ENCODE measurements around the gene ANK2.

The ANK2 gene

DNA sequence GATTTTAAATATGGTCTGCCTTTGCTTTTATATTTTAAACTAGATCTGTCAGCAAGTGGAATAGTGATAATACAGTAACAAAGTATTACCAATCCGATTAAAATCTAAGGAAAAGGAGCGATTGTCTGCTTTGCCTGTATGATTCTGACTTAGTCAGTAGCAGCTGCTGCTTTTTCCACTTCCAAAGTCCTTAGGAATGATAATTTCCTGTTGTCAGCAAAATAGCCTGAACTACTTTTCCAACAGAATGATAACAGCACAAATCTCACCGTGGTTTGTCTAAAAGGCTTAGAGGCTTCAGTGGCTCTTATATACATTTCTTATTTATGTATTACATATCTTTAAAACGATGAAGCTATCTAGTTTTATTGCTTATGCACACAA lies 290.0 kb downstream of the ANK2 start:
- no peak for DNase-seq (ENCODE audit: low spot score)

DNA sequence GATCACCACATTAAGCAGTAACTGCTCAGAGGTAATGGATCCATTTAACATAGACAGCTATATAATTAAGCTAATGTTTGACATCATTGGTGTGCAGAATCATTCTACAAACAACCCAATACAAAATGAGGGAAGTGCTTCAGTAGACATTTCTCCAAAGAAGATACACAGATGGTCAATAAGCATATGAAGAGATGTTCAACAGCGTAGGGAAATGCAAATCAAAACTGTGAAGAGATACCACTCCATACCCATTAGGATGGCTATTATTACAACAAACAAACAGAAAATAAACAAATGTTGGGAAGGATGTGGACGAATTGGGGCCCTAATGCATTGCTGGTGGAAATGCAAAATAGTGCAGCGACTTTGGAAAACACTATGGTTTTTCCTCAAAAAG lies 294.6 kb downstream of the ANK2 start:
- no peak for DNase-seq (ENCODE audit: low spot score)

DNA sequence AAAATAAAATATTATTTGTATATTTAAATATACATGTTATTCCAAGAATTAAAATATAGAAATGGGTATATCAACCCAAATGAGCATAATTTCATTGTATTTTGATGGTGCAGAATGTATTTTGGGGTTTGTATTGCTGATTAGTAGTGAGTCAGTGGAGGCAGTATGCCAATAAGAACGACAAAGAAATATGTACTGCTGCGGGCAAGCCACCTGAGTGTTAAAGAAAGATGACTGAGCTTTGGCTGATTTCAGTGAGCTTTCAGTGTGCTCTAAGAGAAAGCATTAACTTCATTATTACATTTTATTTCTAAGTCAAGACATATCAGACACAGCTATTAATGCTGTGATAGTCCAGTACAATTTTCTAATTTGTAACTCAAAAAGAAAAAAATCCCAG lies 297.8 kb downstream of the ANK2 start:
- DNase-seq (ENCODE audit: low spot score) = no peak

DNA sequence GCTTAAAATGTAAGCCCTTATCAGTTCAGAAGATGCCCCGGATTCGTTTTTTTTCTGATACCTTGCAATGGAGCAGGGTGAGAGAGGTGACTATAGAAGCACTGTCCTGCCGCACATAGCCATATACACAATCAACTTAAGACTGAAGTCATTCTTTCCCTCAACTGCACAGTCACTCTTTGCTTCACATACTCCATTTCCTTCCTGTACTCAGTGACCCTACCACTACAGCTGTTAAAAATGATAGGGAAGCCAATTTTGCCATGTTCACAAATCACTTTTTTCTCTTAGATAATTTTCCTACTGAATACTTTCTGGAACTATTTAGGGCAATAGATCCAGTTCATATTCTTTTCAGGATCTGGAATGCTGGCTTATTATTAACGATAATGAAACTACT lies 300.0 kb downstream of the ANK2 start:
- DNase-seq (ENCODE audit: low spot score) = no peak

DNA sequence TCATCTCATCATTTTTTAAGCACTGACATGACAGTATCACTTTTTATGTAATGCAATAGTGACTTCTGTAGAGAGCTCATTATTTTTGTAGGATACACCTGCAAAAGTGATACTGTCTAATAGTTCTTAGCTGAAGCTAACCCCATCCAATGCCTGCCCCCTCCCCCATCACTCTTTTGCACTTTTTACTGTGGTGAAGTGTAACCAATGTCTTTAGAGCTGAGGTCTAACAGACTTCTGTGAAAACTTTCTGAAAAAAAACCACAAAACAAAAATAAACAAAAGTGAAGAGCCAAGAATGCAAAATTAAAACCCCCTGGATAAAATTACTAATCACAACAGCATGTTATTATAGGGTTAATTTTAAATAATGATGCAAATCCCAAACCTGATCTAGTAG lies 301.1 kb downstream of the ANK2 start:
- DNase-seq (ENCODE audit: low spot score) = no peak

DNA sequence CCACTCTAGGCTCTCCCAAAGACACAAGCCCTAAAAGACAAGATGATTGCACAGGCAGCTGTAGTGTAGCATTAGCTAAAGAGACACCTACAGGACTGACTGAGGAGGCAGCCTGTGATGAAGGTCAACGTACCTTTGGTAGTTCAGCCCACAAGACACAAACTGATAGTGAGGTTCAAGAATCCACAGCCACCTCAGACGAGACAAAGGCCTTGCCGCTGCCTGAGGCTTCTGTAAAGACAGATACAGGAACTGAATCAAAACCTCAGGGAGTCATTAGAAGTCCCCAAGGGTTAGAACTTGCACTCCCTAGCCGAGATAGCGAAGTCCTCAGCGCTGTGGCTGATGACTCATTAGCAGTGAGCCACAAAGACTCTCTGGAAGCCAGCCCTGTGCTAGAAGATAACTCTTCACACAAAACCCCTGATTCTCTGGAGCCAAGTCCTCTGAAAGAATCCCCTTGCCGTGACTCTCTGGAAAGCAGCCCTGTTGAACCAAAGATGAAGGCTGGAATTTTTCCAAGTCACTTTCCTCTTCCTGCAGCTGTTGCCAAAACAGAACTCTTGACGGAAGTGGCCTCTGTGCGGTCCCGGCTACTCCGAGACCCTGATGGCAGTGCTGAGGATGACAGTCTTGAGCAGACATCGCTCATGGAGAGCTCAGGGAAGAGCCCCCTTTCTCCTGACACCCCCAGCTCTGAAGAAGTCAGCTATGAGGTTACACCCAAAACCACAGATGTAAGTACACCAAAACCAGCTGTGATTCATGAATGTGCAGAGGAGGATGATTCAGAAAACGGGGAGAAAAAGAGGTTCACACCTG lies 306.3 kb downstream of the ANK2 start:
- DNase-seq (ENCODE audit: low spot score) = peak; percentile 25

DNA sequence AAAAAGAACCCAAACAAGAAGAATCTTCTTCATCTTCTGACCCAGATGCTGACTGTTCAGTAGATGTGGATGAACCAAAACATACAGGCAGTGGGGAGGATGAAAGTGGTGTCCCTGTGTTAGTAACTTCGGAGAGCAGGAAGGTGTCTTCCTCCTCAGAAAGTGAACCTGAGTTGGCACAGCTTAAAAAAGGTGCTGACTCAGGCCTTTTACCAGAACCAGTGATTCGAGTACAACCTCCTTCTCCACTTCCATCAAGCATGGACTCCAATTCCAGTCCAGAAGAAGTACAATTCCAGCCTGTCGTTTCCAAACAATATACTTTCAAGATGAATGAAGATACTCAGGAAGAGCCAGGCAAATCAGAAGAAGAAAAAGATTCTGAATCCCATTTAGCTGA lies 307.0 kb downstream of the ANK2 start:
- DNase-seq (ENCODE audit: low spot score) = no peak

DNA sequence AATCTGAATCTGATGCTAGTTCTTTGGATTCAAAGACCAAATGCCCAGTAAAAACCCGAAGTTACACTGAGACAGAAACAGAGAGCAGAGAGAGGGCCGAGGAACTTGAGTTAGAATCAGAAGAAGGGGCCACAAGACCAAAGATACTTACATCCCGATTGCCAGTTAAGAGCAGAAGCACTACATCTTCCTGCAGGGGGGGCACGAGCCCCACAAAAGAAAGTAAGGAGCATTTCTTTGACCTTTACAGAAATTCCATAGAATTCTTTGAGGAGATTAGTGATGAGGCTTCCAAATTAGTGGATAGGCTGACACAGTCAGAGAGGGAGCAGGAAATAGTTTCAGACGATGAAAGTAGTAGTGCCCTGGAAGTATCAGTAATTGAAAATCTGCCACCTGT lies 309.3 kb downstream of the ANK2 start:
- no peak for DNase-seq (ENCODE audit: low spot score)

DNA sequence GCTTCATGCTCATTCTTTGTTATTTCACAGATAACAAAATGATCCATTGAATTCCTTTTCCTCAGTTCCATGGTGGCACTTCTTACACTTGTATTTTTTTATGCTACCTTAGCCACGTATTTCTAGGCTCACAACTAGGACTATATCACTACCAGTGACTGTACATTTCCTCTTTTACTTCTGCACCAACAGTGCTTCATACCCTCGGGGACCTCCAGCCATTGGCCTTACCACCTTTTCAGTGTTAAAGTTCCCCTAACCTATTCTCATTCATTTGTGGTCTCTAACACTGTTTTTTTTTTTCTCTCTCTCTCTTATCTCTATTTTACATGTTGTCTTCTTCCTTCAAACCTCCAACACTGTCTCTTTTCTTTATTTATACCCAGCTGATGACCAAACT lies 315.9 kb downstream of the ANK2 start:
- no peak for DNase-seq (ENCODE audit: low spot score)

DNA sequence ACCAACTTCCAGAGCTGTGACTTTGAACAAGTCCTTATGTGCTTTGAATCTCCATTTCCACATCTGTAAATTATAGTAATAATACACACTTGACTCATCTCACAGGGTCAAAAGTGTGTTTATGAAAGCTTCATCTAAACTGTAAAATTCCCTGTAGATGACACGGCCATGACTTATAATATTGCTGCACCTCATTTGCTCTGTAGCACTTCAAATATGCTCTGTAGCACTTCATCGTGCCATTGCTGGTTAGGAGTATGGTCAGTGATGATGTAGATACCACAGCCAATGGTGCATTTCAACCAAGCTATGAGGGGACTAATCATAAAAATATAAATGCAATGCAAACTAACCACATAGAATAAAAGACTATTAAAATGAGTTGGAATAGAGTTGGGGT lies 318.6 kb downstream of the ANK2 start:
- no peak for DNase-seq (ENCODE audit: low spot score)

DNA sequence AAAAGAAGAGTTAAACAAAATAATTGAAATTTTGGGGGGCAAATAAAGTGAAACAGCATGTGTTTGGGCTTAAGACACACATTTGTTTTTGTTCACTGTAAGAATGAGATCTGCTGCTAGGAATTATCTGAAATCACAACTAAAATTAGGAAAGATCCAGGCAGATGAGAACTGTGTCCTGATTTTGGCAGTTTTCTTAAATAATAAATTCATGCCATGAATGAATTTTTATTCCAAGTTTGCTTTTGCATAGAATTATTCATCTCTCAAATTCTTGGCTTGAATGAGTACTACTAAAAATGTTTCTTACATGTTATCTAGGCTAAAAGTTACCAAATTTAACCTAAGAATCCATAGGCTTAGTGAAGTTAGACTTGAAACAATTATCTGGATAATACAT lies 321.7 kb downstream of the ANK2 start:
- no peak for DNase-seq (ENCODE audit: low spot score)

DNA sequence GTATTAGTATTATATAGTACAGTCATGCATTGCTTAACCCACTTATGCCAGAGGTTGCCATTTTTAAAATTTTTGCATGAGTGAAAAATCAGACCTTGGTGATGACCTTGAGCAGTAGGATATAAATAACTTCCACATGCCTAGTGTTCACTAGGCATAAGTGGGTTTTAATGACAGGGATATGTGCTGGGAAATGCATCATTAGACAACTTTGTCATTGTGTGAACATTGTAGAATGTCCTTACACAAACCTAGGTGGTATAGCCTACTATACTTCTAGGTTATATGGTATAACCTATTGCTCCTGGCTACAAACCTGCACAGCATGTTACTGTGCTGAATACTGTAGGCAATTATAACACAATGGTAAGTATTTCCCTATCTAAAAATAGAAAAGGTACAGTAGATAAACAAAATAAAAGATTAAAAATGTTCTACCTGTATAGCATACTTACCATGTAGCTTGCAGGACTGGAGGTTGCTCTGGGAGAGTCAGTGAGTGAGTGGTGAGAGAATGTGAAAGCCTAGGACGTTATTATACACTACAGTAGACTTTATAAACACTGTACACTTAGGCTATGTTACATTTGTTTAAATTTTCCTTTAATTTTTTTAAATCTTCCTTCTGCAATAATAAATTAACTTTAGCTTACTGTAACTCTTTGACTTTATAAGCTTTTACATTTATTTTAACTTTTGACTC lies 326.7 kb downstream of the ANK2 start:
- no peak for DNase-seq (ENCODE audit: low spot score)

DNA sequence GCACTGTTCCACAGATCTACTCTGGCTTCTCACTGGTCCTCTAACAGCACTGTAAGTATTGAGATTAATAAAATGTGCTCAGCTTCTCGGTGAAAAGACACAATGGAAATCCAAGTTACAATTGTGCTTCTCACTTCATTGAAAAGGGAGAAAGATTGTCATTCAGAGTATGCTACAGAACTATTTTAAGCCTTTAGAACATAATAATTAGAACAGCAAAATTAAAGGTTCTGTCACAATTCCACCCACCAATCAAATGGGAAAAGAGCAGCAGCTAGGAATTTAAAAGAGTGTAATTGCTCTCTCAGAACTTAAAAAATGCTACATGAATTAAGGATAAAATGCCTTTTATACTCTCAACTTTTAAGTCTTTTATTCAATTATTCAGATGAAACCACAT lies 329.4 kb downstream of the ANK2 start:
- DNase-seq (ENCODE audit: low spot score) = no peak

DNA sequence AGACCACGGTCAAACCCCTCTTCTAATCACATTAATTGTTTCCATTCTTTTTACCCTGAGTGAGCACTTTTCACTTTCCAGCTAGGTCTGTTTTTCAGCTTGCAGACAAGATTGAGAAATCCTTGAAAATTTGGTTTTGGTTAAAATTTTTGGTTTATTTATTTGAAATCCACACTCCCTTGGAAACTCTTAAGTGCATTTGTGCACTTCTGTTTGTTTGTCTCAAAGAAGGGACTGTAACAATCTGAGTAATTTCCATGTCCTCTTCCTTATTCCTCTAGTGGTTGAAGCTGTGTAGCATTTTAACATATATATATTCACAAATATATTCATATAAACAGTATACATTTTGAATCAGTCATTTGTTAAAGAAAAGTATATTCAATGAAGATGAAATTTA lies 333.3 kb downstream of the ANK2 start:
- DNase-seq (ENCODE audit: low spot score) = no peak

DNA sequence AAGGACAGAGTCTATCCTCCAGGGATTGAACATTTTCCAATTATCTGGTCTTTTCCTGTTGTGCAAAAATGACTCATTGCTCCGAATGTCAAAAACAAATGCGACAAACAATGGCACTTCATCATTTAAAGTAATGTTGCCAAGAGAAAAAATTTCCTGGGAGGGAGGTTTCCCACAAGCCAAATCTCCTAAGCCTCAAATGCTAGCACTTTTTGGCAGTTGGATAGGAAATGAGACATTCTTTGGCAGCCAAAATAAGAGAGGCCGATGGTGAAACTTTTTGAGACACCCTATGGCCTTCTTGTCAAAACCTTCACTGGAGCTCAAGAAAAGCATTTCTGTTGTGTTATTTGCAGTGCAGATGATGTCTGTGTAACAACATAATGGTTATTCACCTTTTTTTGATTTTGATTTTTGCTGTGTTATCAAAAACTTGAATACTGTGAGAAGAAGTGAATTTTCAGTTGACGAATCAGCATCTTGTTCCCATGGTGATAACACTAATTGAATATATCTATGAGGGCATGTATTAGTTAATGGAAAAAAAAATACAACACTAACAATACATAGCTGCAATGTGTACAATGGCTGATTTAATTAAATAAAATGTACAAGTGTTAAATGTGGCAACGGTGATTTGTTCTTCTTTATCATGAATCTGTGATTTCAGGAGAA lies 333.8 kb downstream of the ANK2 start:
- no peak for DNase-seq (ENCODE audit: low spot score)

DNA sequence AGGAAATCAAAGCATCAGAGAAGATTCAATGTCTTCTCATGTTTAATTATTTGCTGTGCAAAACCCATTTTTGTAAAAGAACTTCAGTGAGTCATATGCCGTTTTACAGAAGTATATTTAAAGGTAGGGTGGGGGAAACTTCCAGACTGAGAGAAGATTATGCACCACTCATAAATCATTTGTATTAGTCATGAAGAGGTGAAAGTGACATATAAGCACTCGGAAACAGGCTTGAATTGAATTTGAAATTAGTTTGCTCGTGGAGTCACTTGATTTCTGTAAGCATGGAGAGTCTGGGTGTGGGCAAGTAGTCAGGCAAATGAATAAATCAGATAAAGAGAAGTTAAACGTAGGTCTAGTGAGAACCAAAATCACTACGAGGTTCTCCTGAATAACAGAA lies 335.1 kb downstream of the ANK2 start:
- DNase-seq (ENCODE audit: low spot score) = no peak

DNA sequence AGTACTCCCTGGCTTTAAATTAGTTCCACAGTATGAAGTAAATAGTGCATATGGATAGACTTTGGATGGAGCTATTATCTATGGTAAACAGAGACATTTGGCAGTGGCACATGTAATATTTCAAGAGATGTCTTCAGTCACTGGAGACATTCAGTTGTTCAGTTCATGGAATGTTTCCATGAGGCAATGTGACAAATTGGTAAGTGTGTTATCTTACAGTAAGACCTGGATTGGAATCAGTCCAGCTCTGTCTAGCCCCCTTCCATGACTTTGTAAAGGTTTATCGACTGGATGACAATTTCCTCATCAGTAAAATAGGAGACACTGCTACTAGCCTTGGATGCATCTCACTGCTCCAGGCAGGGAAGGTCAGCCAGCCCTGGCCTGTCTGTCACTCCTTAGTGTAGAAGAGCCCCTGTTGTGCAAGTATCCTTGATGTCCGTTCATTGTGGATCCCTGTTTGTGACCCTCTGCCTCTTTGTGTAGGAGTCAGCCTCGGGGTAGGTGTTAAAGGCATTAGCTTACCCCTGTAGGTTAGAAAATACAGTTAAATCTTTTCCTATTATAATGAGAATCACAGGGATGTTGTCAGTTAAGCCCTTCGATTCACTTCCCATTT lies 335.9 kb downstream of the ANK2 start:
- DNase-seq (ENCODE audit: low spot score) = no peak

DNA sequence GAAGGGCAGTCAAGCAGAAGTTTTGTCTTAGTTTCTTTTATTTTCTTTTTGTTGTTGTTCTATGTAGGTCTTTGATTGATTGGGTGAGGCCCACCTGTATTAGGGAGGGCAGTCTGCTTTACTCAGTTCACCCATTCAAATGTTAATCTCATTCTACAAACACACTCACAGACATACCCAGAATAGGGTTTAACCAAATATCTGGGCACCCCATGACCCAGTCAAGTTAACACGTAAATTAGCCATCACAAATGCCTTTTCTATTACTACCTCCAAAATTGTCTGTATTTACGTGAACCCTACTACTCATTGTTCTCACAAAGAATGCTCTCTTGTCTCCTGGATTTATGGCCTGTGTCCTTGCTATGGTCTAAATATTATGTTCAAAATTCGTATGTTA lies 339.7 kb downstream of the ANK2 start:
- no peak for DNase-seq (ENCODE audit: low spot score)

DNA sequence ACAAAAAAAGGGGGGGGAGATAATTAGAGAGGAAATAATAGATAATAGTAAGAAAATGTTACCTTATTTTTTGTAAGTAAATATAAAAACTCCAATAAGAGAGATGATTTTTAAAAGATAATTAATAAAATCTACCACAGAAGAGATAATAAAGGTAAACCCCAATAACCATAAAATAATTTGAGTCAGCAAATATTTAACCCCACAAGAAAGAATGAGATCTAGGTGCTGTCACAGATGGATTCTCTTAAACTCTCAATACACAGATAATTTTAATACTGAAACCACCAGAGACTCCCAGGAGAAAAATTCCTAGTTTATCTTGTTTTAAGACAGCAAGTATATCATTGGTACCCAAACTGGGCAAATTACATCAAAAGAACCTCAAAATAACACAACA lies 341.4 kb downstream of the ANK2 start:
- no peak for DNase-seq (ENCODE audit: low spot score)

DNA sequence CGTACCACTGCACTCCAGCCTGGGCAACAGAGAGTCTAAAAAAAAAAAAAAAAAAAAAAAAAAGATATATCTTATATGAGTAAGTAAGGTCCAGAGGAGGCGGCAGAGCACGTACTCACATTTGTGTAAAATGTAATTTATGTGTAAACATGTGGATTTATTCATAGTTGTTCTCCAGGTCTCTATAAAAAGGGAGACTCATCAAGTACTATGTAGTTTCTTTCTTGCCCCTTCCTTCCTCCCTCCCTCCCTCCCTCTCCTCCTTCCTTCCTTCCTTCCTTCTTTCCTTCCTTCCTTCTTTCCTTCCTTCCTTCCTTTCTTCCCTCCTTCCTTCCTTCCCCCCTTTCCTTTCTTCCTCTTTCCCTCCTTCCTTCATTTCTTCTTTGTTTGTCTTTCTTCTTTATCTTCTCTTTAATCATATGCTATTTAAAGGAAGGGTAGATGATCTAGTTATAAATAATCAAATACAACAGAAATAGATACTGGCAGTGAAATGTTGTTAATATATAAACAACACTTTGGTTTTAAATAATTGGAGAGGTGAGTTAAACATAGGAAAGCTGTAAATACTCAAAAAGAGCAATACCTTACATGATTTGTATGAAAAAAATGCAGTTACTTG lies 344.8 kb downstream of the ANK2 start:
- DNase-seq (ENCODE audit: low spot score) = no peak

DNA sequence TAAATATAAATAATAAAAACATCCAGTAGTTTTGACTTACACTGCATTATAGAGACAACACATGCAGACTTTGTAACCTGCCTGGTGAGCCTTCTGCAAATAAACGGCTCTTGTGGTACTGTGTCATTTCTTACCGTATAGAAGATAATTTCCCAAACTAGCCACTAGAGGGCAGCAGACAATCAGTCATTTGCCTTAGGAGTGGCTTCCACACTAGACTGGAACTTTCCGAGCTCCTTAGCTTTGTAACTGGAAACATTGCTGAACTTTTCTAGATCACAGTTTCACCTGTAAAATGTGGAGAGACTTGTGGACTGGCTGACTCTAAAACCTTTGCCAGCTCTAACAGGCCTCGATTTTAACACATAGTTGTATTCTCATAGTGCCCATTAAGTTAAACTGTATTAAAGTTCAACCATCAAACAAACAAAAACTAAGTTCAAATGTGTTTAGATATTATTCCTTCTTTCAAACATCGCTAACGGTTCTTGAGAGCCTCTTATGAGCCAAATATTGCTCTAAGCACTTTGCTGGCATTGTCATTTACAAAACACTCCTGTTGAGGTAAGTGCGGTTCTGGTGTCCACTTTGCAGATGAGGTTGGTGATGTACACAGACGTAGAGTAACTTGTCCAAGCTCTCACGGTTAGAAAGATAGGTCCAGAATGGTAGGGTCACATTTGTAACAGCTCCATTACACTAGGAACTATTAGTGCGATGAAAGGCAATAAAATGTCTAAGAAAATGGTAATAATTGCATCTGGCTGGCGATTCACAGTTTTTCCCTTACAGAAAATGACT lies 345.5 kb downstream of the ANK2 start:
- peak; percentile 36 for DNase-seq (ENCODE audit: low spot score)
